ENCODE data around the gene TXNDC2. TPM values are rescaled to one million over a fixed set of nuclear protein-coding genes. Genes with fewer than 3 reads are reported as not detected.

TXNDC2 gene
- total and polyA plus RNA-seq, 9 of the 15 experiments (the other 6 are each of a cell fraction or from before 2014, with no cell fraction given), result 1.2 to 4.9 (median 2.3) TPM

DNA sequence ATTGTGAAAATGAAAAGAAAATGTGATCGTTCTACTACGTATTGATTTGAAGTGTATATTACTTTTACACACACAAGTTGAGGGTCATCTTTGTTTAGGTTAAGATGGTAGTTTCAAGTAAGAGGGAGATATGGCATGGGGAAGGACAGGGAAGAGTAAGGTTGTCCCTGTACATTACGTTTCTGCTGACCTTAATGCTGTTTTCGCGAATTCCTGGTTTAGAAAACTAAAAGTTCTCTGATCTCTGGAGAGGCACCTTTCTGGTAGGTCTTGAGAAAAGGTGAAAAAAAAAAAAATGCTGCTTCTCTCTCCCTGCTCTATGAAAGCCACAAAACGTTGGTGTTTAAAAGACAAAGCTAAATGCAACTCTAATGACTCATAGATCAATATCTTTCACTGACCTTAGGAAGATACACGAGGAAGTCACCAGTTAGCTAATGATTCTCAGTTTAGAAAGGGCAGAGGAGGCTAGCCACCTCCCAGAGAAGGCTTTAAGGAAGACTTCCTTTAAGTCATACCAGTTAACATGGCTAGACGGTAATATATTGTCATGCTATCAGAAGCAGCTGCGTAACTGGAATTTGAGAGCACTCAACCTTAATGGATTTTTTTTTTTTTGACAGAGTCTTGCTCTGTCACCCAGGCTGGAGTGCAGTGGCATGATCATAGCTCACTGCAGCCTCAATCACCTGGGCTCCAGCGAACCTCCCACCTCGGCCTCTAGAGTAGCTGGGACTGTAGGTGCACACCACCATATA, 13.2 kb downstream of the TXNDC2 start (continued):
- TF ChIP-seq CHD4 (IDR thresholded peaks at IDR 0.05; ENCODE audit: insufficient read depth, insufficient replicate concordance, low read depth, low read length, poor library complexity, severe bottlenecking) (no peak), ETV5 (CRISPR knock-in tag; IDR thresholded peaks at IDR 0.05; ENCODE audit: low read depth) (0 out of 2 replicates have a peak, but pooled peaks have one; percentile 35), HDAC6 (IDR thresholded peaks at IDR 0.05; ENCODE audit: low read depth, low read length) (no peak), MCM7 (IDR thresholded peaks at IDR 0.05) (no peak; a peak in 1 of 4 replicates), PHF21A (IDR thresholded peaks at IDR 0.05; ENCODE audit: borderline replicate concordance, low read depth) (no peak), CHD2 (IDR thresholded peaks at IDR 0.05; ENCODE audit: low read depth, low read length) (no peak), ARID1B (IDR thresholded peaks at IDR 0.05) (peak; percentile 93)
- TF ChIP-seq, protein P1, sequence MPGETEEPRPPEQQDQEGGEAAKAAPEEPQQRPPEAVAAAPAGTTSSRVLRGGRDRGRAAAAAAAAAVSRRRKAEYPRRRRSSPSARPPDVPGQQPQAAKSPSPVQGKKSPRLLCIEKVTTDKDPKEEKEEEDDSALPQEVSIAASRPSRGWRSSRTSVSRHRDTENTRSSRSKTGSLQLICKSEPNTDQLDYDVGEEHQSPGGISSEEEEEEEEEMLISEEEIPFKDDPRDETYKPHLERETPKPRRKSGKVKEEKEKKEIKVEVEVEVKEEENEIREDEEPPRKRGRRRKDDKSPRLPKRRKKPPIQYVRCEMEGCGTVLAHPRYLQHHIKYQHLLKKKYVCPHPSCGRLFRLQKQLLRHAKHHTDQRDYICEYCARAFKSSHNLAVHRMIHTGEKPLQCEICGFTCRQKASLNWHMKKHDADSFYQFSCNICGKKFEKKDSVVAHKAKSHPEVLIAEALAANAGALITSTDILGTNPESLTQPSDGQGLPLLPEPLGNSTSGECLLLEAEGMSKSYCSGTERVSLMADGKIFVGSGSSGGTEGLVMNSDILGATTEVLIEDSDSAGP (CRISPR knock-in tag; IDR thresholded peaks at IDR 0.05), result no peak
- TF ChIP-seq, protein P2, sequence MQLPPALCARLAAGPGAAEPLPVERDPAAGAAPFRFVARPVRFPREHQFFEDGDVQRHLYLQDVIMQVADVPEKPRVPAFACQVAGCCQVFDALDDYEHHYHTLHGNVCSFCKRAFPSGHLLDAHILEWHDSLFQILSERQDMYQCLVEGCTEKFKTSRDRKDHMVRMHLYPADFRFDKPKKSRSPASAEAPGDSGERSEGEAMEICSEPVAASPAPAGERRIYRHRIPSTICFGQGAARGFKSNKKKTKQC (CRISPR knock-in tag; IDR thresholded peaks at IDR 0.05), result no peak
- TF ChIP-seq, protein P3, sequence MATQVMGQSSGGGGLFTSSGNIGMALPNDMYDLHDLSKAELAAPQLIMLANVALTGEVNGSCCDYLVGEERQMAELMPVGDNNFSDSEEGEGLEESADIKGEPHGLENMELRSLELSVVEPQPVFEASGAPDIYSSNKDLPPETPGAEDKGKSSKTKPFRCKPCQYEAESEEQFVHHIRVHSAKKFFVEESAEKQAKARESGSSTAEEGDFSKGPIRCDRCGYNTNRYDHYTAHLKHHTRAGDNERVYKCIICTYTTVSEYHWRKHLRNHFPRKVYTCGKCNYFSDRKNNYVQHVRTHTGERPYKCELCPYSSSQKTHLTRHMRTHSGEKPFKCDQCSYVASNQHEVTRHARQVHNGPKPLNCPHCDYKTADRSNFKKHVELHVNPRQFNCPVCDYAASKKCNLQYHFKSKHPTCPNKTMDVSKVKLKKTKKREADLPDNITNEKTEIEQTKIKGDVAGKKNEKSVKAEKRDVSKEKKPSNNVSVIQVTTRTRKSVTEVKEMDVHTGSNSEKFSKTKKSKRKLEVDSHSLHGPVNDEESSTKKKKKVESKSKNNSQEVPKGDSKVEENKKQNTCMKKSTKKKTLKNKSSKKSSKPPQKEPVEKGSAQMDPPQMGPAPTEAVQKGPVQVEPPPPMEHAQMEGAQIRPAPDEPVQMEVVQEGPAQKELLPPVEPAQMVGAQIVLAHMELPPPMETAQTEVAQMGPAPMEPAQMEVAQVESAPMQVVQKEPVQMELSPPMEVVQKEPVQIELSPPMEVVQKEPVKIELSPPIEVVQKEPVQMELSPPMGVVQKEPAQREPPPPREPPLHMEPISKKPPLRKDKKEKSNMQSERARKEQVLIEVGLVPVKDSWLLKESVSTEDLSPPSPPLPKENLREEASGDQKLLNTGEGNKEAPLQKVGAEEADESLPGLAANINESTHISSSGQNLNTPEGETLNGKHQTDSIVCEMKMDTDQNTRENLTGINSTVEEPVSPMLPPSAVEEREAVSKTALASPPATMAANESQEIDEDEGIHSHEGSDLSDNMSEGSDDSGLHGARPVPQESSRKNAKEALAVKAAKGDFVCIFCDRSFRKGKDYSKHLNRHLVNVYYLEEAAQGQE (IDR thresholded peaks at IDR 0.05; ENCODE audit: borderline replicate concordance), result peak; percentile 56; the same call in 1 of the 2 replicates
- TF ChIP-seq, protein P3 (CRISPR knock-in tag; IDR thresholded peaks at IDR 0.05; ENCODE audit: low read depth), result 0 out of 2 replicates have a peak, but pooled peaks have one; percentile 40

Measured in K562 (cell line).